GM18858 (cell line): Measurements from ENCODE around the gene GNA15.

ENCODE experiments used
- ATAC-seq: cut with Tn5 transposase; IDR thresholded peaks from one replicate; pipeline ENCODE4 v1.9.1; 2021; ENCODE audit not compliant: unreplicated experiment

Gene GNA15

DNA sequence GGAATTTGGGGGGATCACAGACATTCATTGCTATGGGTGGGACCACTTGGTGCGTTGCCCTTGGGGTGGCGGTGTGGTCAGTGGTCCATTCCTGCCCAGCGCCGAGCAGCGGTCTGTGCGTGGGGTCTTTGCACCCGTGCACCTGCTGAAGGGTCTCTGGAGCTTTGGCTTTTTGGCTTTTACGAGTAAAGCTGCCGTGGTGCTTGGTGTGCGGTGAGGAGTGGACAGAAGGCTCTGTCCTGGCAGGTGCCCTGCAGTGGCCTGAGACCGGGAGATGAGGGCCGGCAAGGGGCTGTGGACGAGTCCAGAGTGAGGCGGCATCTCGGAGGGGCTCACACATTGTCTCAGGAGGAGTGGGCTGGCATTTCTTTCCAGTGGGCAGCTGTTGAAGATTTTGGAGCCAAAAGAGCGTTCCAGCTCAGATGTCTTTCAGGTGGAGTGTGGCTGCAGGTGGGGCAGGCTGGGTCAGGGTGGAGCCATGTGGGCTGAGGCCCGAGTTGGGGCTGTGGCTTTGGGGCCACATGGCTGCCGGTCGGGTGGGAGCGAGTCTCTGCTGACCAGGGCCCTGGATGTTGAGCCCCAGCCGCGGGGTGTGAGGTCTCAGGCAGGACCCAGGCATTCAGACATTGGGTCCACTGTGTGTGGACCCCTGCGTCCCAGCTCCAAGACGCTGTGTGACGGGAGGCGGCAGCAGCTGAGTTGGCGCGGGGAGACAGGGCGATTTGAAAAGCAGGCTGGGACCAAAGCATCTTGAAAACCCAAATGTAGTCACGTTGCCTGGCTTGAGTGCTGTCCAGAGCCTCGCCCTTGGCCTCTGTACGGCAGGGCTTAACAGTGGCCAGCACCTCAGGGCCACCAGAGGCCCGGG is 30.0 kb upstream of the GNA15 start:
- ATAC-seq = no peak

DNA sequence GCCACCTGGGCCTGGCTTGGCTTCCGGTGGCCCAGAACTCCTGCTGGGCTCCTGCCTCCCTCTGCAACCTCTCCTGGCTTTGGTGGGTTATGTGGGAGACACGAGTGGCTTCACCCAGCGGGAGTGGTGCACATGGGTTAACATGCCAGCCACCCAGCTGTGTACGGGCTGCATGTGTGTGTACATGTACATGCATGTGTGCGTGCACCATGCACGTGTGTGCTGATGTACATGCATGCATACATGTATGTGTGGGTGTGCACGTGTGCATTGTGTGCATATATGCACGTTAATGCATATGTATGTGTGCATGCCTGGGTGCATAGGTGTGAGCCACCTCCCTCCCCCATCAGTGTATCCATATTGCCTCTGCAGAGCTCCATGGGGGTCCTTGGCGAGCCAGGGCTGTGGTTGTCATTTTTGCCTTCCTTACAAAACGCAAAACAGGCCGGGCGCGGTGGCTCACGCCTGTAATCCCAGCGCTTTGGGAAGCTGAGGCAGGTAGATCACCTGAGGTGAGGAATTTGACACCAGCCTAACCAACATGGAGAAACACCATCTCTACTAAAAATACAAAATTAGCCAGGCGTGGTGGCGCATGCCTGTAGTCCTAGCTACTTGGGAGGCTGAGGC is 29.2 kb upstream of the GNA15 start:
- ATAC-seq = no peak

DNA sequence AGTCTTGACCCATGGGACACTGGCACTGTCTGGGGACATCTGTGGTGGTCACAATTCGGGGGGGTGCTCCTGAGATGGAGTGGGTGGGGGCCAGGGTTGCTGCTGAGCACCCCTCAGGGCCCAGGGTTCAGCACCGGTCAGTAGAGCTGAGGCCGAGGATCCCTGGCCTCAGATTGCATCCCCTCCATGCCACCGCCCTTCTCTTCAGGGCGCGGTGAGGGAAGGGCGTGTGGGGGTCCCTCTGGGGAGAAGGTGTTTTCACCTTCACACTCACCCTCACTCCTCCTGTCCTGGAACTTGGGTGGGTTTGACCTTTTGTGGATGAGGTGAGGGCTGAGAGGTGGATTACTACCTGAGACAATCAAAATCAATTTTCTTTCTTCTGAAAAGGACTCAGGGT is 28.2 kb upstream of the GNA15 start:
- no peak for ATAC-seq

DNA sequence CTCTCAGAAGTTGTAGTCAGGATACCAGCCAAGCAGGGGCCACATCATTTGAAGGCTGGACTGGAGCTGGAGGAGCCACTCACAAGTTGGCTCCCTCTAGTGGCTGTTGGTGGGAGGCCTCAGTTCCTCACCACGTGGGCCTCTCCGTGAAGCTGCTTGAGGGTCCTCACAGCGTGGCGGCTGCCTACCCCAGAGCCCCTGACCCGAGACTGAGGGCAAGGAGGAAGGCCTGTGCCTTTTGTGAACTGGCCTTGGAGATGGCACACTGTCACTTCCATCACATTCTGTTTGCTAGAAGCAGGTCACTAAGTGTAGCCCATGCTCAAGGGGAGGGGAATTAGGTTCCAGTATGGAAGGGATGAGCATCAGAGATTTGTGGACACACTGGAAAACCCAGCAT is 27.1 kb upstream of the GNA15 start:
- no peak for ATAC-seq

DNA sequence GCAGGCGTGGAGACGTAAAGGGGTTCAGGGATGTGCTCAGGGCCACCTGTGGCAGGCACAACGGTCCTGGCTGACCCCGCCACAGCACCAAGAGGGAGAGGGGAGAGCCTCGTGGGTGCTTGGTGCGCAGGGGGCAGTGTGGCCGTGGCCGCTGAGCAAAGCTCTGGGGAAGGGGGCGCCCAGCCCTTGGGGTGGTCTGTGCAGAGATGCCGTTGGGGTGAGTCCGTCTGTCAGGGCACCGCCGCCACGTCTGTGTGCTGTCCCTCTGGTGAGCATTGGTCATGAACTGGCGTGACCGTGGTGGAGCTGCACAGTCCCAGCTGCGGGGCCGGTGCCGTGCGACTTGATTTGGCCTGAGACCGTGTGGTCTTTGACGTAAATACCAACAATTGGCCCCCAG is 26.3 kb upstream of the GNA15 start:
- ATAC-seq = no peak

DNA sequence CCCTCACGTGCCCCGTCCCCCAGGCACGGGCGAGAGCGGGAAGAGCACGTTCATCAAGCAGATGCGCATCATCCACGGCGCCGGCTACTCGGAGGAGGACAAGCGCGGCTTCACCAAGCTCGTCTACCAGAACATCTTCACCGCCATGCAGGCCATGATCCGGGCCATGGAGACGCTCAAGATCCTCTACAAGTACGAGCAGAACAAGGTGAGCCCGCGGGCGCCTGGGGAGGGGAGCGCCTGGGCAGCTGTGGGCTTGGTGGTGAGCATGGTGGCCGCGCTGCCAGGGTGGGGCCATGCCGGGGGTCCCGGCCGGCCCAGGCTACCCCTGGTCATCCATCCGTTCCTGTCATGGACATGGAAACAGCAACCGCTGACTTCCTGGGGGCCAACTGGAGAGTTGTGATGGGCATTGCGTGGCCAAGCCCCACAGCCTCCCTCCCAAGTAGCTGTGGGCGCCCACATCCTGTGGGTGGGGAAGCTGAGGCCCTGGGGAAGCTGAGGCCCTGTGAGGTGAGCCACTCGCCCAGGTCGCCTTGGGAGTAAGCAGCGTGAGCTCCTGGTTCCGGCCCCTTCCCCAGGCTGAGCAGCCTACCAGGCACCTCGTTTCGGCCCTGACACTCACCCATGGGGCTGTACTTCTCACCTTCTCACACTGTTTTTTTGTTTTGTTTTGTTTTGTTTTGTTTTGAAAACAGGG is 25.6 kb upstream of the GNA15 start:
- ATAC-seq = no peak

DNA sequence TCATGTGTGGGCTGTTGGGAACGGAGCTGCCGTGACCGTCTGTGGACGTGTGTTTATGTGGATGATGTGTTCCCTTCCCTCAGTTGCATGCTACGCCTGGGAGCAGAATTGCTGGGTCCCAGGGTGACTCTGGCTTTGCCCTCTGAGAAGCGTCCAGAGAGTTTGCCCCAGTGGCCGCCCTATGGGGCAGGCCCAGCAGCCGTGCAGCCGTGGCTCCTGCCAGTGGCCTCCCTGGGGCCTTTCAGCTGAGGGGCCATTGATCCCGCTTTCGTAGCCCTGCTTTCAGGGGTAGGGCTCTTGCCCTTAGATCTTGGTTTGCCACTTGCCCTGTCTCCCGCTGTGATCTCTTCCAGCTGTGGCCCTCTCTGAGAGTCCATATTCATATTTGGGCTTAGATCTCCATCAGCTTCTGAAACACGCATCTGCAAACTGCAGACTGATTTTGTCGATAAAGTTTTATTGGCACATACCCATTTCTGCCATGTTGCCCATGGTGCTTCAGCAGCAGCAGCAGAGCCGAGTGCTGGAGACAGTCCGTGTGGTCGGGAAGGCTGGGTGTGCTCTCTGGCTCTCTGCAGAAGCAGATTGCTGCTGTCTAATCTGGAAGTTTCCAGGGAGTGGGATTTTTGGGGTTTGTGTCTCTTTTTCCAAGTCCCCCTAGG is 24.1 kb upstream of the GNA15 start:
- no peak for ATAC-seq

DNA sequence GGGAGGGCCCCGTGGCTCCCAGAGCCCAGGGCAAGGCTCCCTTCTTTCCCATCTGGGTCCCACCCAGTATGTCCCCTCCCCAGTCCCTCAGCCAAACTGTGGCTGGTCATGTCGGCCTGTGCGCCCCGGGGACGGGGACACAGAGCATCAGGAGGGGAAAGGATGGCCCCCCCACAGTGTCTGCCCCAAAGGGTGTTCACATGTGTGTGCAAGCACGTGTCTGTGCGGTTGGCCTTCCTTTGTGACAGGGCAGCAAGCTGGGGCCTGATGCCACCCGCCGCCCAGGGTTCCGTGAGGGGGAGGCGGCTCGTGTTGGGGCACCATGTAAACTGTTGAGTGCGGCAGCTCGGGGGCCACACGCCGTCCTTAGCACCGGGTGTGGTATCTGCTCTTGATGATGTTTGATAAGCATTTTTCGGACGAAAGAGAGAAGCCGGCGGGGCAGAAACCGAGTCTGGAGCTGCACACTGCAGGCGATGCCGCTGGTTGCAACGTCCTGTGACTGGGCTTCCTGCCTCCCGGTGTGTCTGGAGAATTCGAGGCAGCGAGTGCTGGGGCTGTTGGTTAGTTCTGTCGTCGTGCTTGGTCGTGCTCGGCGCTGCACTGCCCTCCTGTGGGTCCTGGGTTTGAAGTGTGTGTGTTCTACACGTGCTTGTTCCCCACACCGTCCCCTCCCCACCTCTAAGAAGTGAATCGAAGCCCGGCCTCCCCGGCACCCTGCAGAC is 23.3 kb upstream of the GNA15 start:
- no peak for ATAC-seq

DNA sequence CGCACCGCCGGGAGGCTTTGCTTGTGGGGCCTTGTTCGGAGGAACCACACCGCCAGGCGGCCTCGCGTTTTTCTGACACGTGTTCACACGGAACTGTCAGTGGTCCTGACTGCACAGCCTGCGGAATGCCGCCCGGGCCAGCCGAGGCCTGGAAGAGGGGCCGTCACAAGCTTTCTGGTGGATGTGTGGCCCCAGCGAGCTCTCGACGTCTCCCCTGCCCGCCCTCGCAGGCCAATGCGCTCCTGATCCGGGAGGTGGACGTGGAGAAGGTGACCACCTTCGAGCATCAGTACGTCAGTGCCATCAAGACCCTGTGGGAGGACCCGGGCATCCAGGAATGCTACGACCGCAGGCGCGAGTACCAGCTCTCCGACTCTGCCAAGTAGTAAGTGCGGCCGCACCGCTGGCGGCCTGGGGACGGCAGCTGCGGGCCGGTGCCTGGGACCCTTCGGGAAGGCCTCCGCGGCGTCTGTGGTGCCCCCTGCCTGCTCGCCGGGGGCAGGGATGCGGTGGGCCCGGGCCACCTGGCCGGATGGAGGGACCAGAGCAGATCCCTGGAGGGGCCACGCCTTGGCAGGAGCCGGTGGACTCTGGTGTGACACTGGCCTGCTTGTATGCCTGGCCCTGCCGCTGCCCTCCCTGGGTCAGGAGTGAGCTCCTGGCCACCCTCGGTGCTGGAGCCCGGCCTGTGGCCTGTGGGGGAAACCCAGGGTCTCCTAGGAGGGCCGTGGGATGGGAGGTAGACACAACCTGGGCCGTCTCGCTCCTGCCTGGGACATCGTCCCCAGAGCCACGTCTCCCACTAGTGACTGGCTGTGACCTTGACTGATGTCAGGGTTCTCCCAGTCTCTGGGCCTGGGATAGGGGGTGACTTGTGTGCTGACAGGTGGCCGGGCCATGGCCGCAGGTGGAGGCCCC is 22.5 kb upstream of the GNA15 start:
- ATAC-seq = no peak

DNA sequence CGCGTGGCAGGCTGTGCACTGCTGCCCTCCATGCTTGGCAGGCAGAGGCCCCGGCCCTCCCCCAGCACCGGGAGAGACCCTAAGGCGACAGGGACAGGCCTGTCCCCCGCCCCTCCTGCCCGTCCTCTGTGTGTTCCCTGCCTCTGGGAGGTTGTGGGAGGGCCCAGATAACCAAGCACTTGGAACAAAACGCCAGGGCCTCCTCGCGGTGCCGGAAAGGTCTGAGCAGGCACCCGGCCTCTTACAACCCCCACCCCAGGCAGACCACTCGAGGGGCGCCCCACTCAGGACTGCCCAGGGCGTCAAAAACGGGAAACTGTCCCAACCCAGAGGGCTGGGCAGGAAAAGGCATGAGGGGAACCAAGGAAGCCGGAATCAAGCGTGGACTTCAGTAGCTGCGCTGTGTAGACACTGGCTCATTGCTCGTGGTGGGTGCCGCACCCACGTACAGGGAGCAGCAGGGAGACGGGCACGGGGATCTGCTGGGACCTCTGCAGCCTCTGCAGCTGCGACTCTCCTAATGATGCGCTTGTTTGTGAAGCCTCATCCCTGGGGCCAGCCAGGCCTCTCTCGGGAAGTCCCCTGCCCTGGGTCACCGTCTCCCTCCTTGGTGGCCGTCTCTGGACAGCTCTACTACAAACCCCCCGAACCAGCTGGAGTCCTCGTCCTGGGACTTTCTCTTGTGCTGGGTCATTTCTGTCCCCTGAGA is 21.7 kb upstream of the GNA15 start:
- ATAC-seq = no peak

DNA sequence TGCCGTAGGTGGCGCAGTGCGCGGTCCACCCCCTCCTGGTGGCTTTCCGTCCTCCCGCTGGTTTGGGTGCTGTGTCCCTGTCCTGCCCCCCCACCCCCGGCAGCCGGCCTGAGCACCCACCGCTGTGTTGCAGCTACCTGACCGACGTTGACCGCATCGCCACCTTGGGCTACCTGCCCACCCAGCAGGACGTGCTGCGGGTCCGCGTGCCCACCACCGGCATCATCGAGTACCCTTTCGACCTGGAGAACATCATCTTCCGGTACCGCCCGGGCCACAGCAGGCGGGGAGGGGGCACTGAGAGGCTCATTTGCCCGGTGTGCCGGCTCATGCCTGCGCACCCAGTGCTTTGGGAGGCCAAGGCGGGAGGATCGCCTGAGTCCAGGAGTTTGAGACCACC is 21.0 kb upstream of the GNA15 start:
- ATAC-seq = no peak

DNA sequence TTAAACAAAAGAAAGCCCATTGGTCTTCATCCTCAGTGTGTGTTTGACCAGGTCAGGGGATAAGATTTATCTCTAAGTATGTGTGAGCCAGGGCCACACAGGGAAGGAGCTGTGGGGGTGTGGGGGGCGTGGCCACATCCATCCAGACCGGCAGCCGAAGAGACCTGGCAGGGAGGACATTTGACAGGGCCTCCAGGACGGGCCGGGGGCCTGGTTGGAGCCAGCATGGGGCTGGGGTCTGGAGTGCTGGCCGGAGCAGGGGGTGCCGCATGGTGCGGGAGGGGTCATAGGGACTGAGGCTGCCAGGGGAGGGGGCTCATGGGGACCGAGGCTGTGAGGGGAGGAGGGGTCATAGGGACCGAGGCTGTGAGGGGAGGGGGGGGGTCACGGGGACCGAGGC is 20.4 kb upstream of the GNA15 start:
- ATAC-seq = no peak

DNA sequence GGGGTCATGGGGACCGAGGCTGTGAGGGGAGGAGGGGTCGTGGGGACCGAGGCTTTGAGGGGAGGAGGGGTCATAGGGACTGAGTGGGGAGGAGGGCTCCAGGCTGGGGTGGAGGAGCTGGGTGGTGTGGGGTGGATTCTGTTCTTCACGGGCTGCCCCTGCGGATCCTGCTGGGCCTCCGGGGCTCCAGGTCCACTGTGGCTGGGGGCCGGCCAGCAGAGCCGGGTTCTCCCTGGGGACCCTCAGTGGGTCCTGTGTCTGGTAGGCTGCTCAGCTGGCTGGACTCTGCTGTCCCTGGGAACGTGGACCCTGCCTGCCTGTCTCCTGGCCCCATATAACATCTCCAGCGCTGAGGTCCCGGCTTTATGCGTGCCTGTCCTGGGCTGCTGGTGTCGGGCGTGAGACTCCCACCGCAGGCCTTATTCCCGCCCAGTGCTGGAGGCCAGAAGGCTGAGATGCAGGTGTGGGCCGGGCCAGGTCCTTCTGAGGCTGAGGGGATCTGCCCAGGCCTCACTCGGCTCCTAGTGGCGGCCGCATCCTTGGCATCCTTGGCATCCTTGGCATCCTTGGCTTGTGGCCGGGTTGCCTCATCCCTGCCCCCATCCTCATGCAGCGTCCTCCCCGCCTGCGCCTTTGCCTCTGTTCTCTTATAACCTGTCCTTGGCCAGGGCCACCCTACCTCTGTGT is 19.8 kb upstream of the GNA15 start:
- no peak for ATAC-seq

DNA sequence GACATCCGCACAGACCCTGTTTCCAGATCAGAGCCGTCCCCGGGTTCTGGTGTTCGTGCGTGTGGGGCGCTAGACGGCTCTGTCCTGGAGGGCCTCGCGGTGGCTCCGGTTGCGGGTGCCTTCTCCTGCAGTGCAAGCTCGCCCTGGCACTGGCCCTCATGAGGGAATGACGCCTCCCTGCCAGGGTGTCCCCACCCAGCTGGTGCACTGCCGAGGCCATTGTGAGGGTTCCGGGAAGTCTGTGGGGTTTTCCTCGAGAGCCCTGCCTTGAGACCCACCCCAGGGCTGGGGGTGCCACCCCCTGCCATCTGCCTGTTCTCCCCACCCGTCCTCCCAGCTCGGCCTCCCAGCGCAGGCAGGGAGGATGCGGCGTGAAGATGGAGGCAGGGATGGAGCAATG is 19.2 kb upstream of the GNA15 start:
- no peak for ATAC-seq

DNA sequence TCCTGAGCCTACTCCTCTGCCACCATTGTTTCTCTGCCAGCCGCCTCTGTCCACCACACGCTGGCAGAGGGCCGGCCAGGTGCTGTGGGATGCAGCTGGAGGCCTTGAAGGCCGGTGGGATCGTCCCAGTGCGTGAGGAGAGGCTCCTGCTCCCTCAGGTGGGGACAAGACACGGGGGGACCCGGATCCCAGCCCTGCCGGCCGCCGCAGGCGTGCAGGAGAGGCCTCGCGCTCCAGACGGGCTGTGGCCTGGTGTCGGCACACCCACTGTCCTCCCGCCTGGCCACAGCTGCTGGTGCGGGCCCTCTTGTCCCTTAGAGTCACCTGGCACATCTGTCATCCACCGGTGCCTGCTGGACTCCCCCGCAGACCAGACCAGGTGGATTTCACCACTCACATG is 18.1 kb upstream of the GNA15 start:
- ATAC-seq = no peak

DNA sequence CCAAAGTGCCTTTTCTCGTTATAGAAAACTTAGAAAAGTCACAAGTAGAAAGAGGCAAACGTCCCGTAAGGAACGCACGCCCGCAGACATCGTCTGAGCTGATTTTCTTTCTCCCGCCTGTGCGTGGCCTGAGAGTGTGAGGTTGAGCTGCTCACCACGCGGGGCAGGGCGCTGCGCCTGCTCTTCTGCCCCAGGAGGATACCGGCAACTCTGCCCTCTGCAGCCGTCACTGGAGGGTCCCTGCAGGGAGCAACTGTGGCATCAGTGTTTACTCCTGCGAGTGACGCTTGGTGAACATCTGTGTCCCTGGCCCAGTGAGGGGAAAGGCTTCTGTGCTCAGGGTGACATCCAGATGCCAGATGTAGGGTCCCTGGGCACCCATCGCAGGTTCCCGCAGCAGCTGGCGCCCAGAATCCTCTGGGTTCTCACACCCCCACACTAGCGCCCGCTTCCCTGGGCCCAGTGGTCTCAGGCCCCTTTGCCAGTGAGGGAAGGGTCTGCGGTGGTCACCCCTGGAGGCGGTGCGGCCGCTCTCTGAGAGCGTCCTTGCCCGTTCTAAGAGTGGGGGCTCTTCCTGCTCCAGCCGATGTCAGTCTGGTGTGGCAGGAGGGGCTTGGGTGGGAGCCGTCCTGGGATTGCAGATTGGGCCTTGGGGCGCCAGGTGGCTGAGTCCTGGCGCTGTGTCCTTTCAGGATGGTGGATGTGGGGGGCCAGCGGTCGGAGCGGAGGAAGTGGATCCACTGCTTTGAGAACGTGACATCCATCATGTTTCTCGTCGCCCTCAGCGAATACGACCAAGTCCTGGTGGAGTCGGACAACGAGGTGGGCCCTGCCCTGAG is 17.4 kb upstream of the GNA15 start:
- no peak for ATAC-seq

DNA sequence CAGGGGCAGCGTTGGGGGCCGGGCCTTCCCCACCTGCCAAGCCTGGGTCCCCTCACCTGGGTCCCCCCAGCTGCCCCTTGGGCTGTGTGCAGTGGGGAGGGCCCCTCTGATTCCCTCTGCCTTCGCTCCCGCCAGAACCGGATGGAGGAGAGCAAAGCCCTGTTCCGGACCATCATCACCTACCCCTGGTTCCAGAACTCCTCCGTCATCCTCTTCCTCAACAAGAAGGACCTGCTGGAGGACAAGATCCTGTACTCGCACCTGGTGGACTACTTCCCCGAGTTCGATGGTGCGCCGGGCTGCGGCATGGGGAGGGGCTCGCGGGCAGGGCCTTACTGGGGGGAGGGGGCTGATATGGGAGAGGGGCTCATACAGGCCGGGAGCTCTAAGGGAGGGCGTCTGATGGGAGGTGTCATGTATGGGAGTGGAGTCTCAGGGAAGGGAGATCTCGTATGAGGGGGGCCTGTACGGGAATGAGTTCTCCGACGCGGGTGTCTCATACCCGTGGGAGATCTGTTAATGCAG is 16.7 kb upstream of the GNA15 start:
- no peak for ATAC-seq
